ENCODE results near the gene ADCY2.

ADCY2 gene

GRCh38 chr5:7534505-7534904 lies 138.6 kb downstream of the ADCY2 start:
- H3K36me3 Mint-ChIP-seq: no peaks in the 10 kb centered on the region
- no peaks in the 10 kb centered on the region for H3K4me1 Mint-ChIP-seq
- peaks cover 3 to 8% of the 10 kb centered on the region in 2 donors for H3K9me3 Mint-ChIP-seq
- ATAC-seq (replicated peaks) (no peak), DNase-seq (no peak)
- H3K27me3 Mint-ChIP-seq: no peaks in the 10 kb centered on the region
- H3K27ac Mint-ChIP-seq: no peak overlapping the region
- H3K4me3 Mint-ChIP-seq: no peak overlapping the region

DNA sequence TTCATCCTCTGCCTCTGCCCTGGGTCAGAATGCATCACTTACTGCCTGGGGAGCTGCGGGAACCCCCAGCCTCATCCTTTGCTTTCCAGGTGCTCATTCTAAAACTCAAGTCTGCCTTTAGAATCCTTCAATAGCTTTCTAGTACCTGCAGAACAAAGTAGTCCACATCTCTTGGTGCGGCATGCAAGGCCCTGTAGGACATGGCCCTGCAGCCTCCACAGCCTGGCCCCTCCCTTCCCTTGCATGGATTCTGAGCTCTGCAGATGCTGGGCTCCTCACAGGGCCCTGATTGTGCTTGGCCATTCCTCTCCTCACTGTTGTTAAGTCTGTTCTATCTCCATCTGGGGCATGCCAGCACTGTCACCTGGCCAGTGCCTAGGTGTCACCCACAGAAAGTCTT lies 141.6 kb downstream of the ADCY2 start:
- Mint-ChIP-seq H3K36me3 (no peaks in the 10 kb centered on the region), H3K27ac (no peak overlapping the region), H3K4me1 (no peaks in the 10 kb centered on the region), H3K27me3 (no peaks in the 10 kb centered on the region), H3K9me3 (peaks cover 0 to 4% of the 10 kb centered on the region in 2 donors), H3K4me3 (no peak overlapping the region)
- ATAC-seq (replicated peaks) (no peak), DNase-seq (no peak)

DNA sequence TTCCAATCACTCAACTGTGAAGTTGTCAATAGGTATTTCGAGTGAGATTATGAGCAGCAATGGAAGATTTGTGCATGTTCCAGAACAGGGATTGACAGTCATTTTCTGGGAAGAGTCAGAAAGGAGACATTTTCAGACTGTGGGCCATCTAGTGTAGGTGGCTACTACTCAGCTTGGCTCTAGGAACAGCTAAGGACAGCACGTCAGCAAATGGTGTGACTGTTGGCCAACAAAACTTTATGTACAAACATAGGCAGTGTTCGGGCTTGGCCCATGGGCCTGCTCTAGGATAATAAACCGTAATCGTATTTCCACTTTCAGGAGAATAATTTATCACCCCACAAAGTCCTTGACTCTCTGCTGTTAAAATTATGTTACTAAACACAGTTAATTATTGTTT lies 143.6 kb downstream of the ADCY2 start:
- no peaks in the 10 kb centered on the region for H3K4me1 Mint-ChIP-seq
- H3K4me3 Mint-ChIP-seq: no peak overlapping the region
- H3K9me3 Mint-ChIP-seq: peaks cover 0 to 3% of the 10 kb centered on the region in 2 donors
- no peak for DNase-seq
- no peak for ATAC-seq (replicated peaks)
- H3K27ac Mint-ChIP-seq: no peak overlapping the region
- no peaks in the 10 kb centered on the region for H3K36me3 Mint-ChIP-seq
- no peaks in the 10 kb centered on the region for H3K27me3 Mint-ChIP-seq

DNA sequence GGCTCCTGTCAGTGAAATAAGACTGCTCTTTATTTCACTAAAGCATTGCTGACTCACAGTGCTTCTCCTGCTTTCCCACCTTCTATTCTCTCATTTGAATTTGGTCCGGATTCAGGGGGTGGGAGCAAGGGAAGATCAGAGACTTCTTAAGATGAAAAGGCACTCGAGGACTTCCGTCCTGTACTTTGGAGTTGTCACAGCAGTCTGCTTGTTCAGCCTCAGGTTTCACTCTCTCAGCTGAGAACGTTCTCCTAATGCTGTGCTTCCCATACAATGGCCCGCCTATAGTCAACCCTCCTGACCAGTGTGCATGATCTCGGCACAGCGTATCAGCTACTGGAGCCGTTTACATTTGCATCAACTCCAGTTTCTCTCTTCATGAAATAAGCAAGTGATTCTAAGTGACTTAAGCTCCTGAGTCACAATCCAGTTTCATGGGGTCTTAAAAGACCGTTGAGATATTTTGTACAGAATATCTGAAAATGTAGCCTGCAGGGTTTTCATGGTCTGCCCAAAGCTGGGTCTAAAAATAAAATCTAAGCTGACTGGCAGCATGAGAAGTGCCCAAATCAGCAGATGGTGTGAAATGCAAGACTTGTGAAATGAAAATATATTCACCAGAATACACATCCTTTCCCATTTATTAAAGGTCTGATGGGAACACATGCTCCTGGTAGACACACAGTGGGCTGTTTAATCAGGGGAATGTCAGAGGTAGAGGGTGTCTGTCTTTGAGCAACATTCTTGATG lies 145.0 kb downstream of the ADCY2 start:
- Mint-ChIP-seq H3K4me3 (no peak overlapping the region), H3K9me3 (peaks cover 0 to 3% of the 10 kb centered on the region in 2 donors), H3K36me3 (no peaks in the 10 kb centered on the region), H3K27me3 (no peaks in the 10 kb centered on the region), H3K4me1 (no peaks in the 10 kb centered on the region), H3K27ac (no peak overlapping the region)
- no peak for ATAC-seq (replicated peaks)
- DNase-seq: no peak

GRCh38 chr5:7541898-7542297 lies 146.0 kb downstream of the ADCY2 start:
- ATAC-seq (replicated peaks): no peak
- no peaks in the 10 kb centered on the region for H3K4me1 Mint-ChIP-seq

DNA sequence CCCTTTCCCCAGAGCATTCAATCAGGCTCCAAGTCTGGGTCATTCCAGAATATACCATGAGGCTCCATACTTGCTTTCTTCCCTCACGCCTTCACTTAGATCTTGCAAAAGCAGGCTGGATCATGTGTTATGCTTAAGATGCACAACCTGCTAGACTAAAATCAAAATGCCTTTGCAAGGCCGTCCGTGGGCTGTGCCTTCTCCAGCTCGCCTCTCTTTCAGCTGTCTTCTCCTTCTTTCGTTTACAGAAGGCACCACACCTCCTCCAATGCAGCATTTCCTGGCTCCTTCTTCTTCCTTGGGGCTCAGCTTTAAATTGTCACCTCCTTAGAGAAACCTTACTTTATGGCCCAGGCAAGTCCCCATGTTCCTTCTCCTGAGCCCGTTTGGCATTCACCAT lies 150.6 kb downstream of the ADCY2 start:
- Mint-ChIP-seq H3K4me1 (no peaks in the 10 kb centered on the region), H3K36me3 (no peaks in the 10 kb centered on the region)

More at GRCh38 chr5:7541898-7542297, 146.0 kb downstream of the ADCY2 start:
- Mint-ChIP-seq H3K4me3 (no peak overlapping the region), H3K27ac (no peak overlapping the region), H3K9me3 (peaks cover 0 to 3% of the 10 kb centered on the region in 2 donors), H3K27me3 (no peaks in the 10 kb centered on the region), H3K36me3 (no peaks in the 10 kb centered on the region)
- DNase-seq: no peak

GRCh38 chr5:7548596-7548995 lies 152.7 kb downstream of the ADCY2 start:
- DNase-seq (no peak), ATAC-seq (replicated peaks) (no peak)
- Mint-ChIP-seq H3K9me3 (peaks cover 3% of the 10 kb centered on the region in 2 donors), H3K4me1 (no peaks in the 10 kb centered on the region), H3K27ac (no peak overlapping the region), H3K27me3 (no peaks in the 10 kb centered on the region), H3K4me3 (no peak overlapping the region), H3K36me3 (no peaks in the 10 kb centered on the region)

More for the DNA sequence above, 150.6 kb downstream of the ADCY2 start:
- H3K27ac Mint-ChIP-seq: no peak overlapping the region
- H3K27me3 Mint-ChIP-seq: no peaks in the 10 kb centered on the region
- no peak for DNase-seq
- no peak overlapping the region for H3K4me3 Mint-ChIP-seq
- no peak for ATAC-seq (replicated peaks)
- H3K9me3 Mint-ChIP-seq: peaks cover 3% of the 10 kb centered on the region in 2 donors

DNA sequence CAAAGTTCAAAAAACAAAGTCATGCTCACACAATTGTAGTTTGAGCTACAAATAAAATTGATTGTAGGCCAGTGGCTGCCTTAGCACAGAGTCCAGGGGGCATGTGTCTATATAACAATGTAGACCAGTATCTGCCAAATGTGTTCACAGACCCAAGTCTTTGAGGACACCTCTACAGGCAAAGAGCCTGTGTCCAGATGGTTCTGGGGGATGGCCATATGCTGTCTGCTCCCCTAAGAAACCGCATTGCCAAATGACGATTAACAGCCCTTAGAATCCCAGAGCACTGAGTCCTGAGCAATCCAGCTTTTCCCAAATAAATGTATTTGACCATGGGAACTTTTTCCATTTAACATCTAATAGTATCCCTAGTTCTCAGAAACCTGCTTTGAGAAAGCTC lies 169.6 kb downstream of the ADCY2 start:
- DNase-seq (no peak), ATAC-seq (replicated peaks) (no peak)
- no peak overlapping the region for H3K4me3 Mint-ChIP-seq
- H3K27ac Mint-ChIP-seq: no peak overlapping the region
- no peaks in the 10 kb centered on the region for H3K36me3 Mint-ChIP-seq
- H3K27me3 Mint-ChIP-seq: no peaks in the 10 kb centered on the region
- H3K9me3 Mint-ChIP-seq: no peaks in the 10 kb centered on the region
- no peaks in the 10 kb centered on the region for H3K4me1 Mint-ChIP-seq

- ATAC-seq (replicated peaks) (no peak), DNase-seq (no peak)
- no peaks in the 10 kb centered on the region for H3K27me3 Mint-ChIP-seq
- no peaks in the 10 kb centered on the region for H3K4me1 Mint-ChIP-seq
- no peak overlapping the region for H3K4me3 Mint-ChIP-seq
- H3K9me3 Mint-ChIP-seq: peaks cover 0 to 2% of the 10 kb centered on the region in 2 donors
- no peak overlapping the region for H3K27ac Mint-ChIP-seq
- H3K36me3 Mint-ChIP-seq: no peaks in the 10 kb centered on the region
These were observed 180.2 kb downstream of the ADCY2 start for GRCh38 chr5:7576023-7576715.

GRCh38 chr5:7577381-7577780 lies 181.4 kb downstream of the ADCY2 start:
- H3K27ac Mint-ChIP-seq: no peak overlapping the region
- ATAC-seq (replicated peaks) (no peak), DNase-seq (no peak)
- H3K27me3 Mint-ChIP-seq: no peaks in the 10 kb centered on the region
- no peaks in the 10 kb centered on the region for H3K36me3 Mint-ChIP-seq
- H3K9me3 Mint-ChIP-seq: peaks cover 0 to 2% of the 10 kb centered on the region in 2 donors
- H3K4me3 Mint-ChIP-seq: no peak overlapping the region
- no peaks in the 10 kb centered on the region for H3K4me1 Mint-ChIP-seq

GRCh38 chr5:7578071-7578470 lies 182.1 kb downstream of the ADCY2 start:
- H3K36me3 Mint-ChIP-seq: no peaks in the 10 kb centered on the region
- no peak overlapping the region for H3K4me3 Mint-ChIP-seq
- peaks cover 0 to 2% of the 10 kb centered on the region in 2 donors for H3K9me3 Mint-ChIP-seq
- DNase-seq (no peak), ATAC-seq (replicated peaks) (no peak)
- H3K27me3 Mint-ChIP-seq: no peaks in the 10 kb centered on the region
- no peaks in the 10 kb centered on the region for H3K4me1 Mint-ChIP-seq
- H3K27ac Mint-ChIP-seq: no peak overlapping the region

DNA sequence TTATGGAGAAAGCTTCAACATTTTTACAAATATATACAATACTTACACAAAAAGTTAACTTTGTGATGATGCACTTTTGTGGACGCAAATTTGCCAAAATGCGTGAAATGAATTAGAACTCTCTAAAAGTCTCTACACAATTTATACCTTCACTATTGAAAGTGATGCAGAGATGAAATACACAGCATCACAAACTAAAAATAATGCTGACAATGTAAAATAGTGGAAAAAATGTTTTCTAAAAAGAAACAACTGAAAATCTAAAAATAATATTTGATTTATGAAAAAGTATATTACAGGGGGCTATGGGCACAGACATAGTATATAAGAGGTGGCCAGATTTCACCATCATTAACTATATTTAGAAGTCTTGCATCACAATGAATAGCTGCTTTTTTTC lies 188.8 kb downstream of the ADCY2 start:
- H3K4me3 Mint-ChIP-seq: no peak overlapping the region
- H3K27ac Mint-ChIP-seq: no peak overlapping the region
- no peak for DNase-seq
- no peaks in the 10 kb centered on the region for H3K27me3 Mint-ChIP-seq
- no peaks in the 10 kb centered on the region for H3K36me3 Mint-ChIP-seq
- H3K4me1 Mint-ChIP-seq: no peaks in the 10 kb centered on the region
- H3K9me3 Mint-ChIP-seq: no peaks in the 10 kb centered on the region
- ATAC-seq (replicated peaks): no peak

DNA sequence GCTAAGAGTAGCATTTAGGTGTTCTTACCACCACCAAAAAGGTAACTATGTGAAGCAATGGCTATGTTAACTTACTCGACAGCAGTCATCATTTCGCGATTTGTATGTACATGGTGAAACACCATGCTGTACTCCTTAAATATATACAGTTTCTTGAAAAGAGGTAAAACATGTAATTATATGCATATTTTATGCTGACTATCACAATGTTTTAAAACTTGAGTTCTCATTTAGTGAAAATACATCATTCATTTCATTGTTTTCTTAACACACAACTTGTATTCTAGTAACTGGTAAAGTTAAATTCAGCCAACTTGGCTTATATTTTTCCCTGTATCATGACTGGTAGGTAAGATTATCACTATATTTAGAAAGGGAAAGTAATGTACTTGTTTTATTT lies 189.9 kb downstream of the ADCY2 start:
- H3K4me3 Mint-ChIP-seq: no peak overlapping the region
- no peak for DNase-seq
- no peaks in the 10 kb centered on the region for H3K4me1 Mint-ChIP-seq
- no peaks in the 10 kb centered on the region for H3K27me3 Mint-ChIP-seq
- H3K36me3 Mint-ChIP-seq: no peaks in the 10 kb centered on the region
- ATAC-seq (replicated peaks): no peak
- no peak overlapping the region for H3K27ac Mint-ChIP-seq
- no peaks in the 10 kb centered on the region for H3K9me3 Mint-ChIP-seq

- DNase-seq: no peak
- ATAC-seq (replicated peaks): no peak
- Mint-ChIP-seq H3K27me3 (no peaks in the 10 kb centered on the region), H3K27ac (no peak overlapping the region), H3K9me3 (no peaks in the 10 kb centered on the region), H3K4me3 (no peak overlapping the region), H3K4me1 (no peaks in the 10 kb centered on the region), H3K36me3 (no peaks in the 10 kb centered on the region)
These were observed 190.5 kb downstream of the ADCY2 start for GRCh38 chr5:7586480-7586879.

DNA sequence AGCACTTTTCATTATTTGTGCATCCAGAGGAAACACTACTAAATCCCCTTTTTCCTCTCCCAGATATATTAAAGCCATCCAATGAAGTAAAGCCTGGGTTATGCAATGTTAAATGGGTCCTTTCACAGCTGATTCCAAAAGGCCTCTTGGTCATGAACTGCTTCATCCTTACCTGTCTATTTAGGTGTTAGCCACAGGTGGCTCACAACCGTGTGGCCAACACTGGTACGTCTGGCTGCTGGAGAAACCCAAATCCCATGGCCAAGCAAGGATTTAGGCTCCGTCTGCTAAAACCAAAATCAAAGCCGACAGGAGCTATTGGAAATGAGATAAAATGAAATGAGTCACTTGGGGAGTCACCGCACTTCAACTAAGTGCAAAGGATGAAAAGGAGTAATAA lies 193.9 kb downstream of the ADCY2 start:
- no peak for ATAC-seq (replicated peaks)
- H3K36me3 Mint-ChIP-seq: no peaks in the 10 kb centered on the region
- H3K27me3 Mint-ChIP-seq: no peaks in the 10 kb centered on the region
- H3K27ac Mint-ChIP-seq: no peak overlapping the region
- H3K4me1 Mint-ChIP-seq: no peaks in the 10 kb centered on the region
- H3K4me3 Mint-ChIP-seq: no peak overlapping the region
- DNase-seq: no peak
- no peaks in the 10 kb centered on the region for H3K9me3 Mint-ChIP-seq
